ENCODE measurements around the gene KRTAP17-1.

DNA sequence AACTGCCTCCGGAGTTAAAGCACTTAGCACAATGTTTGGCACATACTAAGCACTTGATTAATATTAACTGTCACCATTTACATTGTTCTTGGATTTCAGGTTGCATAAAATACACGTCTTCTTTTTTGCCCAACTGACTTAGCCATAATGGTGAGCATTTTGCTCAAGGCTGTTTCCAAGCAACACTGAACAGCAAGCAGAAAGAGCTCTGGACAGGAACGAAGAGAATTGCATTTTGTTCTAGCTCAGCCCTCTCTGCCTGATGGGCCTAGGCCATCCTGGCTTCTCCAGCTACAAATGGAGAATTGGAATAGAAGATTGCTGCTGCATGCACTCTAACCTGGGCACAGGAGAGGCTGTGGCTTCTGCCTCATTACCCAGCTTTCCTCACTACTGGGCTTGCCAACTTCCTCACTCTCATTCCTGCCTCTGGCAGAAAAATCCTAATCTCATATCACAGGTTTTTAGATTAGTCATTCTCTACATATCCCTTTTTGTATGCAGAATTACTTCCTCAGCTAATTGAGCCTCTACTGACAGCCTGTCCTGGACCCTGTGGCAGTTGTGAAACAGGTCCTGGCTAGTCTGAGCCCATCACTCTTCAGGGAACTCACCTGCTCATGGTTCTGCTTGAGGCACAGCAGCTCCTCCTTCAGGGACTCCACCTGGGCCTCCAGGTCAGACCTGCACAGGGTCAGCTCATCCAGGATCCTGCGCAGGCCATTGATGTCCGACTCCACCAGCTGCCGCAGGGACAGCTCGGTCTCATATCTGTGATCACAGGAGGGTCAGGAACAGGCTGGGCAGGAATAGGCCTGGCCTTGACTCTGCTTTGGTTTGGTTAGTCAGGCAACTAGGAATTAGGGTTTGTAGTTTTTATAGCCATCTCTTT, 32.6 kb upstream of the KRTAP17-1 start:
- TF ChIP-seq, protein P1, sequence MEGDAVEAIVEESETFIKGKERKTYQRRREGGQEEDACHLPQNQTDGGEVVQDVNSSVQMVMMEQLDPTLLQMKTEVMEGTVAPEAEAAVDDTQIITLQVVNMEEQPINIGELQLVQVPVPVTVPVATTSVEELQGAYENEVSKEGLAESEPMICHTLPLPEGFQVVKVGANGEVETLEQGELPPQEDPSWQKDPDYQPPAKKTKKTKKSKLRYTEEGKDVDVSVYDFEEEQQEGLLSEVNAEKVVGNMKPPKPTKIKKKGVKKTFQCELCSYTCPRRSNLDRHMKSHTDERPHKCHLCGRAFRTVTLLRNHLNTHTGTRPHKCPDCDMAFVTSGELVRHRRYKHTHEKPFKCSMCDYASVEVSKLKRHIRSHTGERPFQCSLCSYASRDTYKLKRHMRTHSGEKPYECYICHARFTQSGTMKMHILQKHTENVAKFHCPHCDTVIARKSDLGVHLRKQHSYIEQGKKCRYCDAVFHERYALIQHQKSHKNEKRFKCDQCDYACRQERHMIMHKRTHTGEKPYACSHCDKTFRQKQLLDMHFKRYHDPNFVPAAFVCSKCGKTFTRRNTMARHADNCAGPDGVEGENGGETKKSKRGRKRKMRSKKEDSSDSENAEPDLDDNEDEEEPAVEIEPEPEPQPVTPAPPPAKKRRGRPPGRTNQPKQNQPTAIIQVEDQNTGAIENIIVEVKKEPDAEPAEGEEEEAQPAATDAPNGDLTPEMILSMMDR (IDR thresholded peaks at IDR 0.05), result no peak
- TF ChIP-seq, protein P2, sequence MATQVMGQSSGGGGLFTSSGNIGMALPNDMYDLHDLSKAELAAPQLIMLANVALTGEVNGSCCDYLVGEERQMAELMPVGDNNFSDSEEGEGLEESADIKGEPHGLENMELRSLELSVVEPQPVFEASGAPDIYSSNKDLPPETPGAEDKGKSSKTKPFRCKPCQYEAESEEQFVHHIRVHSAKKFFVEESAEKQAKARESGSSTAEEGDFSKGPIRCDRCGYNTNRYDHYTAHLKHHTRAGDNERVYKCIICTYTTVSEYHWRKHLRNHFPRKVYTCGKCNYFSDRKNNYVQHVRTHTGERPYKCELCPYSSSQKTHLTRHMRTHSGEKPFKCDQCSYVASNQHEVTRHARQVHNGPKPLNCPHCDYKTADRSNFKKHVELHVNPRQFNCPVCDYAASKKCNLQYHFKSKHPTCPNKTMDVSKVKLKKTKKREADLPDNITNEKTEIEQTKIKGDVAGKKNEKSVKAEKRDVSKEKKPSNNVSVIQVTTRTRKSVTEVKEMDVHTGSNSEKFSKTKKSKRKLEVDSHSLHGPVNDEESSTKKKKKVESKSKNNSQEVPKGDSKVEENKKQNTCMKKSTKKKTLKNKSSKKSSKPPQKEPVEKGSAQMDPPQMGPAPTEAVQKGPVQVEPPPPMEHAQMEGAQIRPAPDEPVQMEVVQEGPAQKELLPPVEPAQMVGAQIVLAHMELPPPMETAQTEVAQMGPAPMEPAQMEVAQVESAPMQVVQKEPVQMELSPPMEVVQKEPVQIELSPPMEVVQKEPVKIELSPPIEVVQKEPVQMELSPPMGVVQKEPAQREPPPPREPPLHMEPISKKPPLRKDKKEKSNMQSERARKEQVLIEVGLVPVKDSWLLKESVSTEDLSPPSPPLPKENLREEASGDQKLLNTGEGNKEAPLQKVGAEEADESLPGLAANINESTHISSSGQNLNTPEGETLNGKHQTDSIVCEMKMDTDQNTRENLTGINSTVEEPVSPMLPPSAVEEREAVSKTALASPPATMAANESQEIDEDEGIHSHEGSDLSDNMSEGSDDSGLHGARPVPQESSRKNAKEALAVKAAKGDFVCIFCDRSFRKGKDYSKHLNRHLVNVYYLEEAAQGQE (IDR thresholded peaks at IDR 0.05; ENCODE audit: insufficient read depth in 1 of 2, low read depth in 2 of 2, low read length in 1 of 2), result no peak

All from Panc1 (cell line).